AG09309 (cell line): ENCODE data around the gene SLIT3.

Experiments used
- DNase-seq: peaks from one replicate; pipeline ENCODE4 v3.0.0-alpha.2; 2010; ENCODE audit warnings: low read depth
- H3K4me3 ChIP-seq: 2 replicates; pipeline ENCODE4 v1.5.1; 2011; ENCODE audit warnings: mild to moderate bottlenecking, low read depth, low read length, moderate library complexity; ENCODE audit not compliant: control insufficient read depth
- CTCF ChIP-seq: IDR thresholded peaks from 2 replicates; pipeline ENCODE4 v1.5.1; 2011; ENCODE audit warnings: mild to moderate bottlenecking, low read depth, low read length, inconsistent platforms; ENCODE audit not compliant: insufficient read depth, control insufficient read depth; ENCODE audit errors: missing control alignments

SLIT3 gene

GRCh38 chr5:169200125-169200778 lies 100.7 kb downstream of the SLIT3 start:
- no peak overlapping the region for H3K4me3 ChIP-seq
- DNase-seq = no peak
- no peak for TF ChIP-seq CTCF

- no peak overlapping the region for H3K4me3 ChIP-seq
- no peak for TF ChIP-seq CTCF
- DNase-seq = no peak
Measured at GRCh38 chr5:169197343-169197742, 103.6 kb downstream of the SLIT3 start.

GRCh38 chr5:169196059-169196458 lies 104.9 kb downstream of the SLIT3 start:
- DNase-seq = no peak
- no peak overlapping the region for H3K4me3 ChIP-seq
- no peak for TF ChIP-seq CTCF

GRCh38 chr5:169195601-169196000 lies 105.3 kb downstream of the SLIT3 start:
- H3K4me3 ChIP-seq = no peak overlapping the region
- DNase-seq = no peak
- TF ChIP-seq CTCF = no peak

GRCh38 chr5:169192536-169192935 lies 108.4 kb downstream of the SLIT3 start:
- DNase-seq = no peak
- no peak overlapping the region for H3K4me3 ChIP-seq
- no peak for TF ChIP-seq CTCF

- no peak overlapping the region for H3K4me3 ChIP-seq
- no peak for TF ChIP-seq CTCF
- DNase-seq = no peak
Measured at GRCh38 chr5:169190849-169191248, 110.1 kb downstream of the SLIT3 start.
